ENCODE measurements around the gene TOX3.

GRCh38 chr16:52540910-52541309 is 6.0 kb downstream of the TOX3 start:
- TF ChIP-seq CTCF (IDR thresholded peaks at IDR 0.05), result no peak
- no peak for TF ChIP-seq POLR2A (IDR thresholded peaks at IDR 0.05)

Measured in heart left ventricle (tissue), 13 donors.